Endothelial cell of umbilical vein (primary cell): Measurements from ENCODE around the gene FOXL3. TPM values are rescaled to one million over a fixed set of nuclear protein-coding genes. Genes with fewer than 3 reads are reported as not detected.
"Not testable (repeated sequence)": the region's sequence is repeated elsewhere in the genome, so short reads cannot be mapped to it uniquely, and the experiment has no call there.

Experiments
- BruUV-seq: library from RNA; stranded (reverse); fragments of 400-500 nt; replicated peaks from 2 replicates; lab custom pipeline; 2021; lab: Mats Ljungman, UMichigan
- CTCF ChIA-PET: fragments of 300-600, 350-600 bp; sonication (Branson Sonifier 250); formaldehyde crosslinking; loops from one replicate; lab custom pipeline; 2021; ENCODE audit warnings: antibody characterized with exemption, inconsistent platforms; lab: Charles Lee
- POLR2A ChIA-PET: fragments of 300-600, 350-600 bp; sonication (Branson Sonifier 250); formaldehyde crosslinking; loops from one replicate; lab custom pipeline; 2021; ENCODE audit warnings: antibody characterized with exemption, inconsistent platforms; lab: Charles Lee
- DNase-seq: peaks from one replicate; pipeline ENCODE4 v3.0.0-alpha.2; 2011; ENCODE audit warnings: low read depth, low spot score
- FAIRE-seq: peaks from 2 replicates; lab custom pipeline; 2011; peaks lifted over from hg19 to GRCh38; lab: Jason Lieb, UNC
- H2AFZ ChIP-seq: 2 replicates; pipeline ENCODE4 v1.6.0; 2012; ENCODE audit warnings: low read depth, low read length, control low read depth, inconsistent platforms
- H3K27ac ChIP-seq: 2 replicates; pipeline ENCODE4 v1.5.1; 2011; ENCODE audit warnings: low read depth, mild to moderate bottlenecking, control low read depth, low read length, moderate library complexity; ENCODE audit not compliant: insufficient read depth
- H3K27me3 ChIP-seq, 2 experiments: 2 replicates each; pipeline versions ENCODE4 v1.6.0 to v1.6.1; 2011; ENCODE audit warnings: low read length in 2 of 2, mixed read lengths in 1 of 2; ENCODE audit not compliant: control insufficient read depth in 2 of 2, insufficient read depth in 2 of 2
- H3K36me3 ChIP-seq, 2 experiments: 2 replicates in 1 of 2; 3 replicates in 1 of 2; pipeline ENCODE4 v1.5.1; 2011; ENCODE audit warnings: low read length in 2 of 2, mild to moderate bottlenecking in 1 of 2, moderate library complexity in 1 of 2; ENCODE audit not compliant: control insufficient read depth in 2 of 2, insufficient read depth in 2 of 2; ENCODE audit errors: extremely low read depth in 1 of 2
- H3K4me1 ChIP-seq: 3 replicates; pipeline ENCODE4 v1.5.1; 2011; ENCODE audit warnings: mild to moderate bottlenecking, low read length; ENCODE audit not compliant: control insufficient read depth, insufficient read depth; ENCODE audit errors: extremely low read depth
- H3K4me2 ChIP-seq: 2 replicates; pipeline ENCODE4 v1.6.1; 2011; ENCODE audit warnings: low read length, control low read depth, mixed read lengths; ENCODE audit not compliant: insufficient read depth
- H3K4me3 ChIP-seq, 3 experiments: fragments of 200-600 bp in 1 of 3; sonication (generic), shearing (Covaris generic) in 1 of 3; replicated peaks in 1 of 3; 2 replicates each; pipeline ENCODE4 v1.5.1; 2011 to 2016; ENCODE audit warnings: control low read depth in 3 of 3, low read length in 3 of 3, mild to moderate bottlenecking in 2 of 3, inconsistent platforms in 1 of 3, low read depth in 1 of 3, moderate library complexity in 1 of 3; ENCODE audit not compliant: insufficient read depth in 1 of 3
- H3K79me2 ChIP-seq: 2 replicates; pipeline ENCODE4 v1.6.0; 2012; ENCODE audit warnings: low read length, inconsistent platforms; ENCODE audit not compliant: control insufficient read depth, insufficient read depth
- H3K9ac ChIP-seq: replicated peaks from 2 replicates; pipeline ENCODE3; 2011; ENCODE audit warnings: low read length, control low read depth; ENCODE audit not compliant: insufficient read depth; ENCODE audit errors: extremely low read depth
- H3K9me1 ChIP-seq: replicated peaks from 3 replicates; pipeline ENCODE4 v1.6.0; 2011; ENCODE audit warnings: mild to moderate bottlenecking, low read length; ENCODE audit not compliant: control insufficient read depth, insufficient read depth; ENCODE audit errors: extremely low read depth
- H3K9me3 ChIP-seq: replicated peaks from 2 replicates; pipeline ENCODE4 v1.5.1; 2012; ENCODE audit warnings: low read length, inconsistent platforms; ENCODE audit not compliant: control insufficient read depth, insufficient read depth
- H4K20me1 ChIP-seq: replicated peaks from 2 replicates; pipeline ENCODE3; 2011; ENCODE audit warnings: mild to moderate bottlenecking, low read length; ENCODE audit not compliant: control insufficient read depth, insufficient read depth; ENCODE audit errors: extremely low read depth
- CTCF ChIP-seq, 2 donors: IDR thresholded peaks; 1 replicate in 1 of 2; 2 replicates in 1 of 2; pipeline ENCODE4 v1.5.1; 2011; ENCODE audit warnings: low read length in 2 of 2, mild to moderate bottlenecking in 2 of 2, moderate library complexity in 2 of 2, control low read depth in 1 of 2, inconsistent platforms in 1 of 2, low read depth in 1 of 2; ENCODE audit not compliant: insufficient read depth in 1 of 2; ENCODE audit errors: extremely low read depth in 1 of 2
- EZH2 ChIP-seq: IDR thresholded peaks from 2 replicates; pipeline ENCODE4 v1.6.1; 2012; ENCODE audit warnings: borderline replicate concordance, low read depth, mild to moderate bottlenecking, moderate library complexity, low read length, inconsistent platforms; ENCODE audit not compliant: severe bottlenecking
- FOS ChIP-seq: IDR thresholded peaks from 2 replicates; pipeline ENCODE4 v1.6.1; 2011; ENCODE audit warnings: mild to moderate bottlenecking, low read length, moderate library complexity, borderline replicate concordance; ENCODE audit not compliant: insufficient read depth
- GATA2 ChIP-seq: IDR thresholded peaks from 2 replicates; pipeline ENCODE4 v1.7.0; 2011; ENCODE audit warnings: low read depth, mild to moderate bottlenecking, moderate library complexity, mixed read lengths, low read length; ENCODE audit not compliant: insufficient read length, insufficient read depth
- JUN ChIP-seq: IDR thresholded peaks from 2 replicates; pipeline ENCODE4 v1.6.1; 2011; ENCODE audit warnings: borderline replicate concordance, low read depth; ENCODE audit not compliant: insufficient read length, insufficient read depth
- MAX ChIP-seq: IDR thresholded peaks from 2 replicates; pipeline ENCODE4 v1.6.1; 2011; ENCODE audit not compliant: insufficient read depth, insufficient read length
- MYC ChIP-seq: IDR thresholded peaks from one replicate; pipeline ENCODE4 v1.6.1; 2011; ENCODE audit warnings: mild to moderate bottlenecking, low read depth, low read length
- POLR2A ChIP-seq: IDR thresholded peaks from 2 replicates; pipeline ENCODE4 v1.6.1; 2012; ENCODE audit warnings: low read depth, mild to moderate bottlenecking, control low read depth, low read length
- POLR2AphosphoS5 ChIP-seq: IDR thresholded peaks from 2 replicates; pipeline ENCODE4 v1.6.1; 2012; ENCODE audit warnings: low read depth, mild to moderate bottlenecking, control low read depth, low read length, moderate library complexity; ENCODE audit not compliant: insufficient read depth
- dilution Hi-C: fragments of 300-500 bp; cut with MboI; formaldehyde crosslinking; loops from one replicate; pipeline ENCODE4 v1.15.0; 2019; ENCODE audit warnings: low sequenced_read_pairs; ENCODE audit not compliant: extremely low pct_ligation_motif_present
- intact Hi-C: fragments of 100-400 bp; cut with micrococcal nuclease; formaldehyde crosslinking; loops from one replicate; pipeline ENCODE4 v1.10.0; 2022
- polyA plus RNA-seq, 4 experiments: library from polyadenylated mRNA; depleted of rRNA in 3 of 4; stranded (reverse) in 3 of 4; unstranded in 1 of 4; fragments of >200 nt; gene quantifications; 2 replicates each; pipeline versions ENCODE4 v1.2.1 to v1.2.3, GENCODE V29; 2011 to 2012; ENCODE audit warnings: missing spikeins in 1 of 4
- total RNA-seq: library from RNA; stranded (reverse); gene quantifications from 2 replicates; pipeline ENCODE4 v1.2.3, GENCODE V29; 2021

The FOXL3 gene
- total and polyA plus RNA-seq, 2 donors (not counting 3 experiments of a cell fraction or from before 2014, with no cell fraction given): not detected

- H3K27ac ChIP-seq, H3K79me2 ChIP-seq, H4K20me1 ChIP-seq, BruUV-seq, H3K4me2 ChIP-seq, H3K4me3 ChIP-seq, H3K9me1 ChIP-seq, DNase-seq, H3K9me3 ChIP-seq, H3K27me3 ChIP-seq, POLR2A ChIA-PET, intact Hi-C loops, H3K36me3 ChIP-seq, H3K9ac ChIP-seq, CTCF ChIA-PET, FAIRE-seq, dilution Hi-C loops, H2AFZ ChIP-seq, H3K4me1 ChIP-seq: not testable (repeated sequence)
Measured at GRCh38 chr7:336149-336533, 46.2 kb downstream of the FOXL3 start.

- CTCF ChIA-PET: no interaction called here
- DNase-seq: no peak
- dilution Hi-C loops (no loop called here), intact Hi-C loops (no loop called here)
- TF ChIP-seq CTCF (IDR thresholded peaks at IDR 0.05; ENCODE audit: extremely low read depth in 1 of 2, insufficient read depth in 1 of 2, low read depth in 1 of 2, low read length in 2 of 2) (no peak), GATA2 (no peak), FOS (no peak), POLR2A (no peak), POLR2AphosphoS5 (no peak), MAX (no peak), MYC (no peak), JUN (no peak), EZH2 (no peak)
- no peaks in the 10 kb centered on the region for H3K79me2 ChIP-seq
- FAIRE-seq: no peak
- no peak overlapping the region for H2AFZ ChIP-seq
- POLR2A ChIA-PET: no interaction called here
- no peaks in the 10 kb centered on the region for H3K27me3 ChIP-seq
- no peaks in the 10 kb centered on the region for H3K9me3 ChIP-seq
- H3K4me2 ChIP-seq: no peak overlapping the region
- no peaks in the 10 kb centered on the region for H3K4me1 ChIP-seq
- no peak overlapping the region for H3K9ac ChIP-seq
- no peak overlapping the region for H3K27ac ChIP-seq
- BruUV-seq: no TSS peak
- no peak overlapping the region for H3K4me3 ChIP-seq
- H3K36me3 ChIP-seq: no peaks in the 10 kb centered on the region
- no peaks in the 10 kb centered on the region for H3K9me1 ChIP-seq
- no peaks in the 10 kb centered on the region for H4K20me1 ChIP-seq
Measured at GRCh38 chr7:336810-337566, 47.0 kb downstream of the FOXL3 start.
